ENCODE measurements around the gene DOCK4. TPM values are rescaled to one million over a fixed set of nuclear protein-coding genes. Genes with fewer than 3 reads are reported as not detected.

The DOCK4 gene
- total RNA-seq, 3 donors from 2014 or later, result 31.7 to 43.3 (median 41.9) TPM

DNA sequence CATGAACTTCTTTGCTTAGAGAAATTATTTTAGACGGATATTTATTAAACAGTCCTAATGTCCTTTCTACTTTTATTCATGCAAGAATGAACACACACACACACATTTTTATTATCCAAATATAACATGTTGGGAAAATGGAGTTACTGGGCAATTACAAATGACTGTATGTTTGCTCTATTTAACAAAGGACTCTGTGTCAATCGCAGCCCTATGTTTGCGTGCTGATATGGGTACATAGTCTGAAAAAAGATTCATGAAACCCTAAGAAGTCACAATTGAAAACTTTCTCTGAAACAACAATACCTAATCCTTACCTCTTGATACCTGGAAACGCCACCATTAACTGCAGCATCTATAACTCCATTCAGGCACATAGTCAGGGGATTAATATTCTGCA lies 459.2 kb downstream of the DOCK4 start:
- DNase-seq (ENCODE audit: low spot score in 2 of 2), result no peak
- Histone ChIP-seq H3K4me3 (no peak overlapping the region), H3K4me1 (no peaks in the 10 kb centered on the region), H3K27ac (no peak overlapping the region), H3K9me3 (peaks cover 0 to 6% of the 10 kb centered on the region in 2 donors), H3K36me3 (no peaks in the 10 kb centered on the region), H3K27me3 (no peaks in the 10 kb centered on the region)
- intact Hi-C loops (cut with DNase I; ENCODE audit: low total_unique reads), result no loop called here
- TF ChIP-seq POLR2AphosphoS5 (IDR thresholded peaks at IDR 0.05) (no peak), POLR2A (IDR thresholded peaks at IDR 0.05) (no peak)
- TF ChIP-seq, protein P1, sequence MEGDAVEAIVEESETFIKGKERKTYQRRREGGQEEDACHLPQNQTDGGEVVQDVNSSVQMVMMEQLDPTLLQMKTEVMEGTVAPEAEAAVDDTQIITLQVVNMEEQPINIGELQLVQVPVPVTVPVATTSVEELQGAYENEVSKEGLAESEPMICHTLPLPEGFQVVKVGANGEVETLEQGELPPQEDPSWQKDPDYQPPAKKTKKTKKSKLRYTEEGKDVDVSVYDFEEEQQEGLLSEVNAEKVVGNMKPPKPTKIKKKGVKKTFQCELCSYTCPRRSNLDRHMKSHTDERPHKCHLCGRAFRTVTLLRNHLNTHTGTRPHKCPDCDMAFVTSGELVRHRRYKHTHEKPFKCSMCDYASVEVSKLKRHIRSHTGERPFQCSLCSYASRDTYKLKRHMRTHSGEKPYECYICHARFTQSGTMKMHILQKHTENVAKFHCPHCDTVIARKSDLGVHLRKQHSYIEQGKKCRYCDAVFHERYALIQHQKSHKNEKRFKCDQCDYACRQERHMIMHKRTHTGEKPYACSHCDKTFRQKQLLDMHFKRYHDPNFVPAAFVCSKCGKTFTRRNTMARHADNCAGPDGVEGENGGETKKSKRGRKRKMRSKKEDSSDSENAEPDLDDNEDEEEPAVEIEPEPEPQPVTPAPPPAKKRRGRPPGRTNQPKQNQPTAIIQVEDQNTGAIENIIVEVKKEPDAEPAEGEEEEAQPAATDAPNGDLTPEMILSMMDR (IDR thresholded peaks at IDR 0.05), result no peak

DNA sequence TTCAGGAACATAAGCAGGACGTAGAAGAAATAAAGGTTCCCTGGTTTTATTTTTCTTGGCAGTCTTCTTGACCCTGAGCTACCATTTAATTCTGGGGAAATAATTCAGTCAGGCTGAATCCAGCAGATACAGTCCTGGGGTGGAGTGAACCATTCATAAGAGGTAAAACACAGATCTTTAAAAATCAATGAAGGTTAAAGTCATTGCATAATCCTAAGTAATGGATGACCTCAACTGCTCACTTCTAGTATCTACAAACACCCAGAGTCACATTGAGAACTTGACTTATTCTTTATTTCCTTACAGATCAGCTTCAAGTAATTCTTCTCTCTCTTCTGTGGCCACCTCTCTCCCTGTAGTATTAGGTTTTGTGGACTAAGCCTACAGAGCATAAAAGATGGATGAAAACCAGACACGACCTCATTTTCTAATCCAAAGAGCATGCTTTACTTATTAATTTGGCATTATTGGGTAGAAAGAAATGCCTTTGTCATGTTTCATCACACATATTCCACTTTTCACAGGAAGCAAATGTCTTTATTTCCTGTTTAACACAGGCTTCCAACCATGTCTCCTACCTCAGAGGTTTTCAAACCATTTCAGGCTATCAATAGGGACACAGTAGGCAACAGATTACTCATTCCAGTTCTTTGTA lies 461.6 kb downstream of the DOCK4 start:
- H3K9me3 ChIP-seq, result peaks cover 0 to 1% of the 10 kb centered on the region in 2 donors
- DNase-seq (ENCODE audit: low spot score in 2 of 2), result no peak
- no peak for TF ChIP-seq POLR2A (IDR thresholded peaks at IDR 0.05)
- H3K27me3 ChIP-seq, result no peaks in the 10 kb centered on the region
- no peak overlapping the region for H3K4me3 ChIP-seq
- H3K27ac ChIP-seq, result no peak overlapping the region
- no peaks in the 10 kb centered on the region for H3K36me3 ChIP-seq
- H3K4me1 ChIP-seq, result no peaks in the 10 kb centered on the region
- intact Hi-C loops (cut with DNase I; ENCODE audit: low total_unique reads), result no loop called here

DNA sequence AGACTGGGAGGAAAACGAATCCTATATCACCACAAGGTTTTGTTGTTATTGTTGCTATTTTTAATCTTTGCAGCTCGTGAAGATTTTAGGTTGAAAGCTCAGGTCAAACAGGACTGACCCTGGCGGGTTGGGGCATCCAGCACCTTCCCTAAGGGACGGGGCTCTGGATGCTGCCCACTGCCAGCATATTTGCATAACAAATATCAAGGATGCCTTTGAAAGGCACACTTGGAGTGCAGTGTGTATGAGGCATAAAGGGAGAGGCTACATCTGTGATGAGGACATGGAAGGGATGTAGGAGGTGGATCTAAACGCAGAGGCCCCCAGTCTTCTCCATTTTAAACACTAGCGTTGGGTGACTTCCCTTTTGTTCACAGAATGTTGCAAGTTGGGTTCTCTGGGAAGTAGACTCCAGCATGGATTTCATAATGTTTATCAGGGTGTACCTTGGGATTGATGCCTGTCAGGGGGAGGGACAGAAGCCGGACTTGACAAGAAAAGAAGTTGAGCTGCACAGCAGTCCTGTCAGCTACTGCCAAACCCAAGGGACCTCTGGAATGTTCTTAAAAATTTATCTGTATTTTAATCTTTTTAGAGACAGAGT lies 462.9 kb downstream of the DOCK4 start:
- intact Hi-C loops (cut with DNase I; ENCODE audit: low total_unique reads), result no loop called here
- no peaks in the 10 kb centered on the region for H3K27me3 ChIP-seq
- DNase-seq (ENCODE audit: low spot score in 2 of 2), result no peak
- TF ChIP-seq POLR2A (IDR thresholded peaks at IDR 0.05) (no peak), POLR2AphosphoS5 (IDR thresholded peaks at IDR 0.05) (no peak)
- TF ChIP-seq, protein P1 (IDR thresholded peaks at IDR 0.05), result no peak
- no peaks in the 10 kb centered on the region for H3K9me3 ChIP-seq
- no peaks in the 10 kb centered on the region for H3K36me3 ChIP-seq
- H3K27ac ChIP-seq, result no peak overlapping the region
- H3K4me3 ChIP-seq, result no peak overlapping the region
- H3K4me1 ChIP-seq, result no peaks in the 10 kb centered on the region

DNA sequence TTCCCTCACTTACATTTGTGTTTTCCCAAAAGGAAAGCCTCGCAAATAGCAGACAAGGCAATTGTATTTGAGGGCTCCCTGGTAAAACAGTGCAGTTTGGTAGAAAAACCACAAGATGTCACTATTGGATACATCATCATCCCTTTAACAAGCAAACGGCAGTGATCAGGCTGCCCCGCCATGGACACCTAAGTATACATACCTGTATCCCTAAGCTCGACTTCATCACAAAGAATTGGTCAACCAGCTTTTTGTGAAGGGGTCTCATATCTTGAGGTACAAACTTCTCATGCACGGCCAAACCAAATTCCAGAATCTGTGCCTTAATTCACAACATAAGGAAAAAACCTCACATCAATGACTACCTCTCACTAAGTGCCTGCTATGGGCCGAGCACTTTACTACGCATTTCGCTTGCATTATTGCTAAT lies 464.4 kb downstream of the DOCK4 start:
- intact Hi-C loops (cut with DNase I; ENCODE audit: low total_unique reads), result no loop called here
- DNase-seq (ENCODE audit: low spot score in 2 of 2), result peak in 1 of 2 donors; percentile 32
- Histone ChIP-seq H3K27ac (no peak overlapping the region), H3K36me3 (no peaks in the 10 kb centered on the region), H3K4me1 (no peaks in the 10 kb centered on the region), H3K9me3 (no peaks in the 10 kb centered on the region), H3K27me3 (no peaks in the 10 kb centered on the region), H3K4me3 (no peak overlapping the region)
- TF ChIP-seq POLR2A (IDR thresholded peaks at IDR 0.05), result no peak
- TF ChIP-seq, protein P1 (IDR thresholded peaks at IDR 0.05), result peak; percentile 23 to 66 (median 65)
- TF ChIP-seq POLR2AphosphoS5 (IDR thresholded peaks at IDR 0.05), result no peak

DNA sequence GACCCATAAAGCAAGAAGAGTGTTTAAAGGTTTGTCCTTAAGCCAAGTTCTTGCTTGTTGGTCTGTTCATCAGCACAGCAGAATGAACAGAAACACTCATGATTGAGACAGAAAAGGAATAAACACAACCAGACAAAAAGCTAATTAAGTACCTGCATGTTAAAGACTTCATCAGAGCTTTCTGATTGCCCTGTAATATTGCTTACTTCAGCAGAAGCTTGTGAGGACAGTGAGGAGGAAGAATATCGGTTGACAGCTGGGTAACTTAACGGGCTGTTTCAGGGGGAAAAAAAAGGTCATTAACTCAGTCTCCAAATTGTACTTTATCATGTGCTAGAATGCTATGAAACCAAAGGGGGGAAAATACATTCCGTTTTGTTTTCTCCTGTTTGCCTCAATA lies 465.3 kb downstream of the DOCK4 start:
- no peaks in the 10 kb centered on the region for H3K9me3 ChIP-seq
- TF ChIP-seq, protein P1 (IDR thresholded peaks at IDR 0.05), result no peak
- TF ChIP-seq POLR2AphosphoS5 (IDR thresholded peaks at IDR 0.05), result no peak
- no peak for TF ChIP-seq POLR2A (IDR thresholded peaks at IDR 0.05)
- H3K36me3 ChIP-seq, result no peaks in the 10 kb centered on the region
- intact Hi-C loops (cut with DNase I; ENCODE audit: low total_unique reads), result no loop called here
- H3K4me1 ChIP-seq, result no peaks in the 10 kb centered on the region
- no peak for DNase-seq (ENCODE audit: low spot score in 2 of 2)
- no peak overlapping the region for H3K27ac ChIP-seq
- H3K4me3 ChIP-seq, result no peak overlapping the region
- no peaks in the 10 kb centered on the region for H3K27me3 ChIP-seq
